ENCODE measurements around the gene FLOT2. TPM values are rescaled to one million over a fixed set of nuclear protein-coding genes. Genes with fewer than 3 reads are reported as not detected.

The FLOT2 gene
- total and polyA plus RNA-seq, 2 of the 8 experiments (the other 6 are each of a cell fraction or from before 2014, with no cell fraction given) = 116 to 189 TPM

DNA sequence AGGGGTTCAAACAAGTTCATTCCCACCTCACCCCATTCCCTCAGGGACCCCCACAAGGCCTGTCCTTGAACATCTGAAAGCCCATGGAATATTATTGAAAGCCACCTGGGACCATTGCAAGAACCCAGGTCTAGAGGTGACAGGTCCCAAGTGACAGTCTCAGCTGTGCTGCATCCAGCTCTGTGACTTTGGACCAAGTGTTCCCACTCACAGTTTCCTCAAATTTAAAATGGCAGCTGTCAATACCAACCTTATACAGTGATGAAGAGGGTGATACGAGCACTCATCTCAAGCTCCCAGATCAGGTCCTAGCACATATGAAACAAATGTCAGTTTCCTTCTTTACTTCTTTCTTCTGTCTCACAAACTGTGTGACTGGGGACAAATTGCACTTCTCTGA, 33.6 kb downstream of the FLOT2 start (continued):
- no peak for TF ChIP-seq HDAC2 (IDR thresholded peaks at IDR 0.05; ENCODE audit: borderline replicate concordance in 1 of 2, low read depth in 2 of 2, low read length in 2 of 2)
- TF ChIP-seq JUND (IDR thresholded peaks at IDR 0.05; ENCODE audit: low read length) = no peak
- no peak for TF ChIP-seq NRF1 (IDR thresholded peaks at IDR 0.05; ENCODE audit: low read depth, low read length)
- TF ChIP-seq CBX5 (IDR thresholded peaks at IDR 0.05; ENCODE audit: low read depth, low read length) = no peak
- no peak for TF ChIP-seq SIN3A (conservative IDR thresholded peaks at IDR 0.05 in 1 of 2, IDR thresholded peaks at IDR 0.05 in 1 of 2; ENCODE audit: low read depth in 1 of 2, low read length in 2 of 2)

Measured in H1 (cell line).